Testis (tissue), 2 donors: ENCODE measurements around the gene UNC80.

ENCODE experiments used
- CTCF ChIP-seq, 3 experiments: fragments of 450-650 bp in 2 of 3; fragments of 200-600 bp in 1 of 3; sonication (generic) in 1 of 3; IDR thresholded peaks; one replicate each; pipeline ENCODE4 v1.5.1; 2016 to 2019; ENCODE audit warnings: antibody characterized with exemption in 3 of 3, mild to moderate bottlenecking in 2 of 3, moderate library complexity in 1 of 3
- POLR2A ChIP-seq: fragments of 450-650 bp; IDR thresholded peaks from one replicate; pipeline ENCODE4 v1.6.1; 2017; ENCODE audit warnings: antibody characterized with exemption, mild to moderate bottlenecking, moderate library complexity

- TF ChIP-seq CTCF (IDR thresholded peaks at IDR 0.05) (no peak), POLR2A (no peak)
Observed at GRCh38 chr2:209907746-209908145, 136.1 kb downstream of the UNC80 start.
